CD4-positive, alpha-beta T cell treated with Interleukin-4 for 1 hour (primary cell): ENCODE data around the gene NOS2.
"Not testable (repeated sequence)": the region's sequence is repeated elsewhere in the genome, so short reads cannot be mapped to it uniquely, and the experiment has no call there.

ENCODE experiments used
- DNase-seq, 2 donors: peaks; one replicate each; pipeline ENCODE4 v3.0.0-alpha.2; 2020 to 2022

NOS2 gene

DNA sequence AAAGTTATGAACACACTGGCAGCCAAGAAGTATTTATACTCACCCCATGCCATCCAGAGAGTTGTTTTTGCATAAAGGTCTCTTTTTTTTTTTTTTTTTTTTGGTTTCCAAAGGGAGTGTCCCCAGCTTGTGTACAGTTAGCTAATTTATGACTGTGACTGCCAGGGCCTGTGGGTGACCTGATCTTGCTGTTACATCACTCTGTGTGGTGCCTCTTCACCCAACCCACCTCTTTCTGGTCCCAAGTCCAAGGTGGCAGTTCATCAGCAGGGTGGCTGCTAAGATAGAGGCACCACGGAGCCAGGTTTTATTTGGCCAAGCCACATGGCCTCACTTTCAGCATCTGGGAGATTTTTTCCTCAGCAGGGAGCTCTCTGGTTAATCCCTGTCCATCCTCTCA is at the start of gene NOS2:
Gene NOS2 (minus strand): TSS at position 8 of the 400 bp plus-strand sequence. CDS start 1,720 bp downstream, outside the sequence.
- no peak for DNase-seq

GRCh38 chr17:27849474-27850185 is 49.3 kb upstream of the NOS2 start:
- no peak for DNase-seq

DNA sequence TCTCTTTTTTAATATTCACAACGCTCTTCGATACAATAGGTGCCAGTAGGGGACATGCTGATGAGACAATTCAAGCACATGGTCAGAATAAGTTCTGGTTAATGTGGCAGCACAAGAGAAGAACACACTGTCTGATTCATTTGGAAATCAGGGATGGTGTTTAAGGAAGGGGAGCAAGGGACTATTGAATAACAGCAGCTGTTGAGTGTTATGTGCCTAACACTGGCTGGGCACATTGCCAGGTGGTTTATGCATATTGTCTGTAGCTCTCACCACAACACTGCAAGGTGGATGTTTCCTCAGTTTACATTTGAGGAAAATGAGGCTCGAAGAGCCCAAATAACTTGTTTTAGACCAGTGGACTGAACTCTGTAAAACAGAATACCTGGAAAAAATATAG is 48.6 kb upstream of the NOS2 start:
- no peak for DNase-seq

GRCh38 chr17:27846808-27847307 is 46.5 kb upstream of the NOS2 start:
- peak in 1 of 2 donors; percentile 6 for DNase-seq

GRCh38 chr17:27846042-27846655 is 45.8 kb upstream of the NOS2 start:
- peak; percentile 33 to 49 for DNase-seq

DNA sequence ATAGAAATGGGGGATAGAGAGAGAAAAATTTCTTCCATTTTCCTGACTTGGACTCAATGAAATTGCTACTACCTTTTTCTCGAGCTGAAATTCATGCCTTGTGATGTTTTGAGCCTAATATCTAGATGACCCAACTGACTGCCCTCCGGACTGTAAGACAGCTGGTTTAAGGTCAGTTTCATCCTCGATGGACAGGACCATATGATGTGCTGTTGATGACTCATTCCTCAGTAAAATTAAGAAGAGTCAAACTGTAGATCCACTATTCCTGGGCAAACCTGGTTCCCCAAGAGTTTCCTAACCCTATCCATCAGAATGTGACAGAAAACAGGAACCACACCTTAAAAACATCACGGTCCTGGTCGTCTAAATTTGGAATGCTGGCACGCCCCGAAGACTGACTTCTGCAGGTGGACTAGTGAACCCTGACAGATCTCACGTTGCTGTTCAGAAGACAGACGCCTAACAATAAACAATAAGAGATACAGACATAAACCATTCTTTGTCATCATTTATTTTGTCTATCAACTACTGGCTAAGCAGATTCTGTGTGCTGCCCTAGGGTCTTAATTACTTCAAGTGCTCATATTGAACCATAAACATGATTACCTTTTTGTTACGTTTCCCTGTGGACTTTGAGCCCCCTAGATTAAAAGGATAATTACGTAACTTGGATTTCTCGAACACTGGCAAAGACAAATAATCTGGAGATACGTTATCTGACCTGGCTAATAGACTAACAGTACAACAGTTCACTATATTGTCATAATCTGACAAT is 45.1 kb upstream of the NOS2 start:
- DNase-seq: no peak

DNA sequence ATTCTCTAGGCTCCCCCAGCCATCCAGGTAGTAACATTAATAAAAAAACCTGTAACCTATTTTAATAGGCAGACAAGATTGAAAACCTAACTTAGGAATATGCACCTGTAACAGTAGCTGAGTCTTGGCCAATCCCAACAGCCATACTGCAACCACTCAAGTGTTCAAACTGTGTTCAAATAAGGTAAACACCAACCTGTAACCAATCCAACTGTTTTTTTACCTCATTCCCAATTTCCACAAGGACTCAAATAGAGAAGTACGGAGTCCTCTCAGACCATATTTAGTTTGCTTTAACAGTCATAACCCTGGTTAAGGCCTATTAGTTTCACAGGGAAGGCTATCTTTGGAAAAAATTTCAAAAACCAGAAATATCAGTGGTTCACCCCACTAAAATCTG is 40.4 kb upstream of the NOS2 start:
- no peak for DNase-seq

- DNase-seq: not testable (repeated sequence)
Measured at GRCh38 chr17:27840406-27840678, 40.0 kb upstream of the NOS2 start.

GRCh38 chr17:27839571-27840405 is 39.5 kb upstream of the NOS2 start:
- not testable (repeated sequence) for DNase-seq

- not testable (repeated sequence) for DNase-seq
Measured at GRCh38 chr17:27838607-27839006, 38.3 kb upstream of the NOS2 start.

DNA sequence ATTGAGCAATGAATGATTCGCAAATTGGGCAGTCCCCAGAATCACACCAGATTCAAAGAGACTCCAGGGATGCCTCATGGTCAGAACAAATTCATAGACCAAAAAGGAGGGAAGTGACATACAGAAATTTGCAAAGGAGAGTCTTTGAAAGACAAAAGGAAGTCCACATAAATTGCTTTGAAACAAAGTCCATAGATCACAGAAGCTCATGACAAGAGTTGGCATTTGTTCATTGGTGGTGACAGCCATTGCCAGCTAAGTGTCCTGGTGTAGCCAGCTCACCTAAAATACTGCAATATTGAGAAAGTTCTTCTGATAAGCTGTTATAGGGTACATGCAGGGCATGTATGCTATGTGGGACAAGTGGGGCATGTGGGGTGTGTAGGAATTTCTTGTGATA is 37.4 kb upstream of the NOS2 start:
- DNase-seq: not testable (repeated sequence)

GRCh38 chr17:27836651-27837050 is 36.3 kb upstream of the NOS2 start:
- DNase-seq: no peak

DNA sequence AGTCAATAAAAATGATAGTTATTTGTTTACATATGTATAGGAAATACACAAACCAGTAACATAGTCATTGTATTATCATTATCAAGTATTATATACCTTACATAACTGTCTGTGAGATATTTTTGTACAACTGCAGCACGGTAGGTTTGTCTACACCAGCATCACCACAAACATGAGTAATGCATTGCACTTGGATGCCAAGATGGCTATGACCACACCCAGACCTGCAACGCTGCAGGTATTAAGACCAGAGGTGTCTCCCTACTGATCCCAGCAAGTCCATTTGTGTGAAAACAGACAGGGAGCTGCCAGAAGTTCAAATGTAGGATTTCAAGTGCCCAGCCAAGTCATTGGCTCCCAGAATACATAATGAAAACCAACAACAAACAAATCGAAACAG is 34.2 kb upstream of the NOS2 start:
- DNase-seq: no peak

GRCh38 chr17:27832831-27833230 is 32.5 kb upstream of the NOS2 start:
- no peak for DNase-seq

DNA sequence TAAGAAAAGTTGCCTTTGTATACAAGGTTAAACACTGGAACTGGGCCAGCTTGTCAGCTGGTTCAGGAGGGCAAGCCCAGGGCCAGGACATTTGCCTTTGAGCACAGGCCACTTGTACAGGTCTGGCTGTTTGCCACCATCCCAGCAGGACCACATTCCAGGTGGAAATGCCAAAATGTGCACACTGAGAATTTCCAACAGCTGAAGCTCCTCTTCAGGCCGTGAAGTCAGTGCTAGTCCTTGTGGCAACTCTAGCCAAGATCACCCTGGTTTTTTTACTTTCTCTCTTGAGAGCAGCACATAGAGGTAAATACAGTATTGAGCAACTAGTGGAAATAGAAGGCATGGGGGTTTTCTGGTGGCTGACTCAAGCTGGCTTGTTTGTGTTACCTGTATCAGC is 29.6 kb upstream of the NOS2 start:
- not testable (repeated sequence) for DNase-seq

GRCh38 chr17:27829143-27829711 is 28.9 kb upstream of the NOS2 start:
- DNase-seq: not testable (repeated sequence)

GRCh38 chr17:27825459-27825858 is 25.1 kb upstream of the NOS2 start:
- DNase-seq: no peak

GRCh38 chr17:27824745-27825144 is 24.4 kb upstream of the NOS2 start:
- no peak for DNase-seq

GRCh38 chr17:27824176-27824715 is 23.9 kb upstream of the NOS2 start:
- DNase-seq: no peak

- DNase-seq: not testable (repeated sequence)
Measured at GRCh38 chr17:27822108-27822507, 21.8 kb upstream of the NOS2 start.

- no peak for DNase-seq
Measured at GRCh38 chr17:27821318-27821717, 21.0 kb upstream of the NOS2 start.

- no peak for DNase-seq
Measured at GRCh38 chr17:27819145-27819544, 18.8 kb upstream of the NOS2 start.
